ENCODE data around the gene FOXP2. TPM values are rescaled to one million over a fixed set of nuclear protein-coding genes. Genes with fewer than 3 reads are reported as not detected.

Gene FOXP2
- total RNA-seq, 1 donor from 2014 or later, result not detected

- DNase-seq (no peak), ATAC-seq (ENCODE audit: low read depth) (no peak)
- ChIA-PET CTCF (no interaction called here), POLR2A (no interaction called here)
- no peaks in the 10 kb centered on the region for H3K27me3 Mint-ChIP-seq
- H3K9me3 Mint-ChIP-seq, result no peaks in the 10 kb centered on the region
- no peak overlapping the region for H3K27ac Mint-ChIP-seq
- no peak overlapping the region for H3K4me3 Mint-ChIP-seq
- no peaks in the 10 kb centered on the region for H3K36me3 Mint-ChIP-seq (ENCODE audit: low read depth)
- H3K4me1 Mint-ChIP-seq, result no peaks in the 10 kb centered on the region
- TF ChIP-seq CTCF (IDR thresholded peaks at IDR 0.05), result no peak
- intact Hi-C loops (cut with micrococcal nuclease), result no loop called here
Observed at GRCh38 chr7:114422507-114423501, 8.2 kb downstream of the FOXP2 start.

- Mint-ChIP-seq H3K27ac (no peak overlapping the region), H3K27me3 (no peaks in the 10 kb centered on the region), H3K4me3 (no peak overlapping the region), H3K9me3 (no peaks in the 10 kb centered on the region), H3K36me3 (ENCODE audit: low read depth) (no peaks in the 10 kb centered on the region), H3K4me1 (no peaks in the 10 kb centered on the region)
- POLR2A ChIA-PET, result no interaction called here
- CTCF ChIA-PET, result no interaction called here
- DNase-seq (no peak), ATAC-seq (ENCODE audit: low read depth) (no peak)
- no peak for TF ChIP-seq CTCF (IDR thresholded peaks at IDR 0.05)
- intact Hi-C loops (cut with micrococcal nuclease), result no loop called here
Observed at GRCh38 chr7:114426382-114426781, 11.8 kb downstream of the FOXP2 start.

- no peak for TF ChIP-seq CTCF (IDR thresholded peaks at IDR 0.05)
- ChIA-PET POLR2A (no interaction called here), CTCF (no interaction called here)
- H3K9me3 Mint-ChIP-seq, result no peaks in the 10 kb centered on the region
- intact Hi-C loops (cut with micrococcal nuclease), result no loop called here
- no peak overlapping the region for H3K4me3 Mint-ChIP-seq
- no peak overlapping the region for H3K27ac Mint-ChIP-seq
- no peaks in the 10 kb centered on the region for H3K4me1 Mint-ChIP-seq
- DNase-seq (no peak), ATAC-seq (ENCODE audit: low read depth) (no peak)
- no peaks in the 10 kb centered on the region for H3K36me3 Mint-ChIP-seq (ENCODE audit: low read depth)
- no peaks in the 10 kb centered on the region for H3K27me3 Mint-ChIP-seq
Observed at GRCh38 chr7:114426824-114427223, 12.2 kb downstream of the FOXP2 start.

GRCh38 chr7:114428211-114428610, 13.6 kb downstream of the FOXP2 start:
- DNase-seq, result no peak
- Mint-ChIP-seq H3K36me3 (ENCODE audit: low read depth) (no peaks in the 10 kb centered on the region), H3K4me3 (no peak overlapping the region), H3K27me3 (no peaks in the 10 kb centered on the region), H3K27ac (no peak overlapping the region), H3K4me1 (no peaks in the 10 kb centered on the region), H3K9me3 (no peaks in the 10 kb centered on the region)
- ChIA-PET POLR2A (no interaction called here), CTCF (no interaction called here)
- TF ChIP-seq CTCF (IDR thresholded peaks at IDR 0.05), result no peak
- ATAC-seq (ENCODE audit: low read depth), result no peak
- intact Hi-C loops (cut with micrococcal nuclease), result no loop called here

- Mint-ChIP-seq H3K9me3 (no peaks in the 10 kb centered on the region), H3K27me3 (no peaks in the 10 kb centered on the region), H3K4me3 (no peak overlapping the region), H3K36me3 (ENCODE audit: low read depth) (no peaks in the 10 kb centered on the region), H3K27ac (no peak overlapping the region), H3K4me1 (no peaks in the 10 kb centered on the region)
- CTCF ChIA-PET, result no interaction called here
- POLR2A ChIA-PET, result no interaction called here
- ATAC-seq (ENCODE audit: low read depth) (no peak), DNase-seq (no peak)
- intact Hi-C loops (cut with micrococcal nuclease), result no loop called here
- no peak for TF ChIP-seq CTCF (IDR thresholded peaks at IDR 0.05)
Observed at GRCh38 chr7:114431189-114431588, 16.6 kb downstream of the FOXP2 start.

All from activated B cell treated with CpG ODN at 0.5 μM for 24 hours (primary cell).